AG04449 (cell line): ENCODE data around the gene MFF.

ENCODE experiments used
- CTCF ChIA-PET: fragments of 350-600 bp; formaldehyde crosslinking; extraction: SDS; loops from one replicate; lab custom pipeline; 2021; ENCODE audit warnings: antibody characterized with exemption; lab: Yijun Ruan, JAX
- POLR2A ChIA-PET: fragments of 400-600, 350-600 bp; formaldehyde crosslinking; extraction: SDS; loops from one replicate; lab custom pipeline; 2020; ENCODE audit warnings: antibody characterized with exemption, inconsistent platforms; lab: Yijun Ruan, JAX
- DNase-seq: peaks from one replicate; pipeline ENCODE4 v3.0.0-alpha.2; 2010; ENCODE audit warnings: low read depth, low spot score
- H3K4me3 ChIP-seq: 2 replicates; pipeline ENCODE4 v1.5.1; 2011; ENCODE audit warnings: low read depth, mild to moderate bottlenecking, control low read depth, low read length
- TF ChIP-seq, protein P1 (sequence below): IDR thresholded peaks from one replicate; pipeline ENCODE4 v1.5.1; 2011; ENCODE audit warnings: mild to moderate bottlenecking, moderate library complexity, low read length, control low read depth, inconsistent platforms; ENCODE audit not compliant: insufficient read depth; ENCODE audit errors: missing control alignments

MFF gene, protein sequence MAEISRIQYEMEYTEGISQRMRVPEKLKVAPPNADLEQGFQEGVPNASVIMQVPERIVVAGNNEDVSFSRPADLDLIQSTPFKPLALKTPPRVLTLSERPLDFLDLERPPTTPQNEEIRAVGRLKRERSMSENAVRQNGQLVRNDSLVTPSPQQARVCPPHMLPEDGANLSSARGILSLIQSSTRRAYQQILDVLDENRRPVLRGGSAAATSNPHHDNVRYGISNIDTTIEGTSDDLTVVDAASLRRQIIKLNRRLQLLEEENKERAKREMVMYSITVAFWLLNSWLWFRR

DNA sequence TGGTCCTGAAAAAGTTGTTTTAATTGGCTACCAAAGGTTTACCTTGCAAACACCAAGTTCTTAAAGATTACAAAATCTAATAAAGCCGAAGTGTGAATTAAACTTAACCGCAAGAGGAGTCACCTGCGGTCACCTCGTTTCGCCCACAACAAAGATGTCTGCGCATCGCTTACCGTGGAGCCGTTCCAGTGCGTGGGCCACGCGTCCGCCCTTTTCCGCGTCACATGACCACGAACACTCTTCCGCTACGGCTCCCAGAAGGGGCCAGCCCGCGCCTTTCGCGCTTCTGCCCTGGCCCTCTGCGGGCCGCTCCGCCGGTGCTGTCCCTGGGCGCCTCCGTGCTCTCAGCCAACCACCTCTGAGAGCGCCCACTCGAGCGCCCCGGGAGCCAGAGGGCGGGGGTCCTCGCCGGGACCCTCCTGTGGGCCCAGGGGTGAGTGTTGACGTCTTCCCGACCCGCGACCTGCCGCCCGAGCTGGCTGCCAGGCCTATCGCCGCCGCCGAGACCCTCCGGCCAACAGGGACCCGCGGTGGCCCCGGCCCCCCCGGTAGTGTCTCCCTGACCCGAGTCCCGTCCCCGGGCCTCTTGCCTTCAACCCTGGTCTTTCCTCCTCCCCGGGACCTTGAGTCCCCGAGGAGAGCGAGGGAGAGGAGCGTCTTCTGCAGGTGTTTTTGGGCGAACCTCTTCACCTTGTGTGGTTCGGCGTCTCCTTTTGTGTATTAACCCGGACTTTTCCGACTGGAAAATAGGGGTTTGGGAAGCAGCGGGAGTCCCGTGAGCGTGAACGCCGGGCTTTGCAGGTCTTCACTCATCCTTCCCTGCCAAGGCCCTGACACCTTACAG is at the start of gene MFF:
Gene MFF (plus strand): TSS at position 257 of the 844 bp plus-strand sequence. CDS start 5,415 bp downstream, outside the sequence.
- DNase-seq: peak; percentile 60
- ChIA-PET POLR2A (no interaction called here), CTCF (no interaction called here)
- TF ChIP-seq, protein P1, sequence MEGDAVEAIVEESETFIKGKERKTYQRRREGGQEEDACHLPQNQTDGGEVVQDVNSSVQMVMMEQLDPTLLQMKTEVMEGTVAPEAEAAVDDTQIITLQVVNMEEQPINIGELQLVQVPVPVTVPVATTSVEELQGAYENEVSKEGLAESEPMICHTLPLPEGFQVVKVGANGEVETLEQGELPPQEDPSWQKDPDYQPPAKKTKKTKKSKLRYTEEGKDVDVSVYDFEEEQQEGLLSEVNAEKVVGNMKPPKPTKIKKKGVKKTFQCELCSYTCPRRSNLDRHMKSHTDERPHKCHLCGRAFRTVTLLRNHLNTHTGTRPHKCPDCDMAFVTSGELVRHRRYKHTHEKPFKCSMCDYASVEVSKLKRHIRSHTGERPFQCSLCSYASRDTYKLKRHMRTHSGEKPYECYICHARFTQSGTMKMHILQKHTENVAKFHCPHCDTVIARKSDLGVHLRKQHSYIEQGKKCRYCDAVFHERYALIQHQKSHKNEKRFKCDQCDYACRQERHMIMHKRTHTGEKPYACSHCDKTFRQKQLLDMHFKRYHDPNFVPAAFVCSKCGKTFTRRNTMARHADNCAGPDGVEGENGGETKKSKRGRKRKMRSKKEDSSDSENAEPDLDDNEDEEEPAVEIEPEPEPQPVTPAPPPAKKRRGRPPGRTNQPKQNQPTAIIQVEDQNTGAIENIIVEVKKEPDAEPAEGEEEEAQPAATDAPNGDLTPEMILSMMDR: no peak
- peak within 1 kb of the TSS; percentile 65 for H3K4me3 ChIP-seq

DNA sequence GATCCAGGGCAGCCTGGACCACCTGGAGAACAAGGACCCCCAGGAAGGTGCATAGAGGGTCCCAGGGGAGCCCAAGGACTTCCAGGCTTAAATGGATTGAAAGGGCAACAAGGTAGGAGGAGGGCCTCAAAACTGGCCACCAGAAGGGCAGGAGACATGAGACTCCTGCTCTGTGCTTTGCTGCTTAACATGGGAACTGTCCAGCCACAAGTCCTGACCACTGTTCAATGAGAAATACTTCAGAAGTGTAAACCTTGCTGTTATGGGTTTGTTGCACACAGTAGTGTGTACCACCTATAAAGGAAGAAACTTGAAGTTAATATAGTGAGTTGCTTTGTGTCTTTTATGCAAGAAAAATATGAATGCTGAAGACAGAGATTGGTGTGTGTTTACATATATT is 44.2 kb upstream of the MFF start:
- ChIA-PET POLR2A (no interaction called here), CTCF (no interaction called here)
- no peak overlapping the region for H3K4me3 ChIP-seq
- DNase-seq: no peak
- TF ChIP-seq, protein P1: no peak

DNA sequence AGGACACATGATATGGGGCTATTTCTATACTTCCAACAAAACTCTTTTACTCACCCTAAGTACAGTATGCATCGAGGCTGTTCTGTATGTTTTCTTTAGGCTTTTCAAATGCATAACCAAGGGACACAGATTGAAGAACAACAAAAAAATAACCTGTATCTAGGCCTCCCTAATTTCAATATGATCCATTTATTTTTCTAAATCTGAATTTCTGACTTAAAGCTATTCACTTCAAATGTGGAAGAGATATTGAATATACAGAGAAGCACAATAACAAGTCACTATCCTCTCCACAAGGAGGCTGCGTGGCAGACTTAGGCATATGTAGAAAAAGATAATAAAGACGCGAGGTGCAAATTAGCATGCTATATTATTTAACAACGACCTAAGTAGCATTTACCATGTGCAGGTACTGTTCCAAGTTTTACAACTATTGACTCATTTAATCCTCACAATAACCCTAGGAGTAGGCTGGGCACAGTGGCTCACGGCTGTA is 39.3 kb upstream of the MFF start:
- ChIA-PET CTCF (no interaction called here), POLR2A (no interaction called here)

DNA sequence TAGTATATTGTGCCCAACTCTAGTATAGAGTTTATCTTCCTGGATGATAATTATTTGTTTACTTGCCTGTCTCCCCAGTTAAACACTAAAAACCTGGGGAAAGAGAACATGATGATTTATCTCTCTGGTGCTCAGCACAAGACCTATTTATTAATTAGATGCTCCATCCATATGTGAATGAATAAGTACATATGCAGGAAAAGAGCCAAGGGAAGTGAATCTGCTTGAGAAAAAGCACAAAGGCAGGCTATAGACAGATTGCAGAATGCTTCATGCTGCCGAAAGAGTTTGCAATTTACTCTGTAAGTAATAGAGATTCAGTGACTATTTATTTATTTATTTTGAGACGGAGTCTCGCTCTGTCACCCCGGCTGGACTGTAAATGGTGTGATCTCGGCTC is 37.3 kb upstream of the MFF start:
- no peak overlapping the region for H3K4me3 ChIP-seq
- POLR2A ChIA-PET: no interaction called here
- TF ChIP-seq, protein P1: no peak
- CTCF ChIA-PET: no interaction called here
- no peak for DNase-seq

More for the DNA sequence above, 39.3 kb upstream of the MFF start:
- TF ChIP-seq, protein P1: no peak
- no peak overlapping the region for H3K4me3 ChIP-seq
- no peak for DNase-seq

DNA sequence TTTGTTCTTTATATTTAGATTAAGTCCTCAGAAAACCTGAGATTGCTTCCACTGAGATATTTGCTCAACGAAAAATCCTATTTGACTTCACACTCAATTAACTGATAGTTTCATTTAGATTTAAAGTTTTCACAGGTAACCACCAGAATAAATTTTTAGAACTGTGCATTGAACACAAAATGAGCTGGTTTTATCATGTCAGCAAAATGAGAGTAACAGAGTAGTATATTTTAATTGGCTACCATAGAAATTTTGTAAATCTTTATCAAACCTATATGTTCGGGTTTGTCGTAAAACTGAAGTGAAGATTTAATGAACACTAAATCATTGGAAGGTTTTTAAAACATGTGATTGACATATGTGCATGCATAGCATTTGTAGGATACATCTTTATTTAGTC is 32.7 kb upstream of the MFF start:
- TF ChIP-seq, protein P1: no peak
- H3K4me3 ChIP-seq: no peak overlapping the region
- ChIA-PET POLR2A (no interaction called here), CTCF (interaction anchor here (1.6 kb wide), 1 partner anchor 25 kb away, joined by 3 read pairs; no protein-coding TSS in a partner anchor)
- no peak for DNase-seq

DNA sequence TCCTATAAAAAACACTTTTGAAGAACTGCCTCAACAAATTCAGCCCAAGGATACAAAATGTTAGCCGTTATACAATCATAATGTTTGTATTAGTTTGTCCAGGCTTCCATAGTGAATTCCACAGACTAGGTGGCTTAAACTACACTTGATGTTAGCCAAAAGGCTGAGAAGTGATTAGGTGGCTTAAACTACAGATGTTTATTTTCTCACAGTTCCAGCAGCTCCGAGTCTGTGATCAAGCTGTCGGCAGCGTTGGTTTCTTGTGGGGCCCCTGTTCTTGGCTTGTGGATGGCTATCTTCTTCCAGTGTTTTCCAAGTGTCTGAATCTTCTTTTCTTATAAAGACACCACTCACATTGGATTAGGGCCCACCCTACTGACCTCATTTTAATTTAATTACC is 31.5 kb upstream of the MFF start:
- TF ChIP-seq, protein P1: no peak
- ChIA-PET CTCF (no interaction called here), POLR2A (no interaction called here)
- no peak overlapping the region for H3K4me3 ChIP-seq
- no peak for DNase-seq
